Kidney epithelial cell (primary cell): ENCODE data around the gene SEC61A1. TPM values are rescaled to one million over a fixed set of nuclear protein-coding genes. Genes with fewer than 3 reads are reported as not detected.
A peak's percentile ranks its signal among the peaks of the same experiment; 100 is the strongest.

Source experiments
- DNase-seq: peaks from one replicate; pipeline ENCODE4 v3.0.0-alpha.2; 2010; ENCODE audit warnings: low read depth
- H3K27me3 ChIP-seq: 2 replicates; pipeline ENCODE4 v1.6.0; 2011; ENCODE audit warnings: low read length; ENCODE audit not compliant: control insufficient read depth, insufficient read depth
- H3K36me3 ChIP-seq: 2 replicates; pipeline ENCODE4 v1.5.1; 2011; ENCODE audit warnings: low read length; ENCODE audit not compliant: control insufficient read depth, insufficient read depth
- H3K4me3 ChIP-seq: 2 replicates; pipeline ENCODE4 v1.5.1; 2011; ENCODE audit warnings: low read depth, mild to moderate bottlenecking, control low read depth, low read length
- total RNA-seq: library from RNA; depleted of rRNA; stranded (reverse); fragments of >200 nt; gene quantifications from 2 replicates; pipeline ENCODE4 v1.2.3, GENCODE V29; 2015
- TF ChIP-seq, protein P1 (sequence below): IDR thresholded peaks from 2 replicates; pipeline ENCODE4 v1.5.1; 2011; ENCODE audit warnings: mild to moderate bottlenecking, moderate library complexity, low read length, control low read depth, inconsistent platforms; ENCODE audit not compliant: insufficient read depth, poor library complexity, severe bottlenecking

The SEC61A1 gene
- total RNA-seq: 350 and 383 TPM in 2 replicates

- DNase-seq: peak; percentile 74
- Histone ChIP-seq H3K27me3 (no peaks in the 10 kb centered on the region), H3K4me3 (peak within 1 kb of the TSS; percentile 97), H3K36me3 (peaks cover 2% of the 10 kb centered on the region)
- TF ChIP-seq, protein P1, sequence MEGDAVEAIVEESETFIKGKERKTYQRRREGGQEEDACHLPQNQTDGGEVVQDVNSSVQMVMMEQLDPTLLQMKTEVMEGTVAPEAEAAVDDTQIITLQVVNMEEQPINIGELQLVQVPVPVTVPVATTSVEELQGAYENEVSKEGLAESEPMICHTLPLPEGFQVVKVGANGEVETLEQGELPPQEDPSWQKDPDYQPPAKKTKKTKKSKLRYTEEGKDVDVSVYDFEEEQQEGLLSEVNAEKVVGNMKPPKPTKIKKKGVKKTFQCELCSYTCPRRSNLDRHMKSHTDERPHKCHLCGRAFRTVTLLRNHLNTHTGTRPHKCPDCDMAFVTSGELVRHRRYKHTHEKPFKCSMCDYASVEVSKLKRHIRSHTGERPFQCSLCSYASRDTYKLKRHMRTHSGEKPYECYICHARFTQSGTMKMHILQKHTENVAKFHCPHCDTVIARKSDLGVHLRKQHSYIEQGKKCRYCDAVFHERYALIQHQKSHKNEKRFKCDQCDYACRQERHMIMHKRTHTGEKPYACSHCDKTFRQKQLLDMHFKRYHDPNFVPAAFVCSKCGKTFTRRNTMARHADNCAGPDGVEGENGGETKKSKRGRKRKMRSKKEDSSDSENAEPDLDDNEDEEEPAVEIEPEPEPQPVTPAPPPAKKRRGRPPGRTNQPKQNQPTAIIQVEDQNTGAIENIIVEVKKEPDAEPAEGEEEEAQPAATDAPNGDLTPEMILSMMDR: no peak
These were observed at the start of gene SEC61A1 for GRCh38 chr3:128051837-128052594. SEC61A1 (plus strand) TSS chr3:128052437; CDS start chr3:128052553, 116 bp downstream.

- H3K27me3 ChIP-seq: peaks cover 7% of the 10 kb centered on the region
These were observed 47.6 kb upstream of the SEC61A1 start for GRCh38 chr3:128004661-128005060.

GRCh38 chr3:128006061-128007032 lies 45.9 kb upstream of the SEC61A1 start:
- Histone ChIP-seq H3K27me3 (peaks cover 7% of the 10 kb centered on the region), H3K4me3 (no peak overlapping the region), H3K36me3 (no peaks in the 10 kb centered on the region)
- DNase-seq: no peak
- TF ChIP-seq, protein P1: no peak

More at GRCh38 chr3:128004661-128005060, 47.6 kb upstream of the SEC61A1 start:
- H3K4me3 ChIP-seq: no peak overlapping the region
- TF ChIP-seq, protein P1: no peak
- no peak for DNase-seq
- no peaks in the 10 kb centered on the region for H3K36me3 ChIP-seq

GRCh38 chr3:128007033-128007424 lies 45.2 kb upstream of the SEC61A1 start:
- no peaks in the 10 kb centered on the region for H3K36me3 ChIP-seq
- DNase-seq: no peak
- TF ChIP-seq, protein P1: no peak
- peaks cover 4% of the 10 kb centered on the region for H3K27me3 ChIP-seq
- no peak overlapping the region for H3K4me3 ChIP-seq

- H3K36me3 ChIP-seq: no peaks in the 10 kb centered on the region
- no peak for DNase-seq
- peaks cover 4% of the 10 kb centered on the region for H3K27me3 ChIP-seq
- H3K4me3 ChIP-seq: no peak overlapping the region
- TF ChIP-seq, protein P1: no peak
These were observed 42.0 kb upstream of the SEC61A1 start for GRCh38 chr3:128009952-128010846.
